Measurements from ENCODE around the gene EBF3. TPM values are rescaled to one million over a fixed set of nuclear protein-coding genes. Genes with fewer than 3 reads are reported as not detected.

The EBF3 gene
- total RNA-seq, 1 donor from 2014 or later, result 0.07 TPM

GRCh38 chr10:129971381-129972144, 7.5 kb upstream of the EBF3 start:
- Histone ChIP-seq H3K27me3 (ENCODE audit: insufficient read depth, low read length) (peaks cover 66% of the 10 kb centered on the region), H3K27ac (ENCODE audit: low read depth, low read length) (no peak overlapping the region), H2AFZ (ENCODE audit: low read depth, low read length) (no peak overlapping the region), H3K79me2 (ENCODE audit: insufficient read depth, low read length) (no peaks in the 10 kb centered on the region), H3K9me3 (ENCODE audit: insufficient read depth, low read depth, low read length) (no peaks in the 10 kb centered on the region), H3K4me2 (ENCODE audit: low read length) (peak overlapping the region; percentile 29), H3K36me3 (ENCODE audit: insufficient read depth, low read length) (no peaks in the 10 kb centered on the region), H3K4me1 (ENCODE audit: insufficient read depth, low read length) (no peaks in the 10 kb centered on the region), H4K20me1 (ENCODE audit: insufficient read depth, low read length) (no peaks in the 10 kb centered on the region), H3K9ac (ENCODE audit: low read length) (no peak overlapping the region), H3K4me3 (ENCODE audit: insufficient read depth, low read depth, low read length) (no peak overlapping the region)
- H3K27ac Mint-ChIP-seq (ENCODE audit: unreplicated experiment), result peak overlapping the region; percentile 59
- H3K4me3 Mint-ChIP-seq (ENCODE audit: unreplicated experiment), result peak overlapping the region; percentile 54
- TF ChIP-seq CTCF (IDR thresholded peaks at IDR 0.05; ENCODE audit: insufficient read depth, low read depth, low read length), result no peak
- no peak for TF ChIP-seq EZH2 (IDR thresholded peaks at IDR 0.05; ENCODE audit: insufficient read depth, low read length)
- H3K27me3 Mint-ChIP-seq (ENCODE audit: low read depth, unreplicated experiment), result peaks cover 63% of the 10 kb centered on the region
- peaks cover 17% of the 10 kb centered on the region for H3K9me3 Mint-ChIP-seq (ENCODE audit: unreplicated experiment)
- H3K4me1 Mint-ChIP-seq (ENCODE audit: low read depth, unreplicated experiment), result peaks cover 2% of the 10 kb centered on the region
- FAIRE-seq (no peak), DNase-seq (ENCODE audit: low read depth) (no peak)
- no peaks in the 10 kb centered on the region for H3K36me3 Mint-ChIP-seq (ENCODE audit: low read depth, unreplicated experiment)

GRCh38 chr10:129970465-129971364, 6.6 kb upstream of the EBF3 start:
- Mint-ChIP-seq H3K4me3 (ENCODE audit: unreplicated experiment) (peak overlapping the region; percentile 45), H3K9me3 (ENCODE audit: unreplicated experiment) (peaks cover 21% of the 10 kb centered on the region), H3K27me3 (ENCODE audit: low read depth, unreplicated experiment) (peaks cover 65% of the 10 kb centered on the region), H3K4me1 (ENCODE audit: low read depth, unreplicated experiment) (peaks cover 2% of the 10 kb centered on the region), H3K36me3 (ENCODE audit: low read depth, unreplicated experiment) (no peaks in the 10 kb centered on the region), H3K27ac (ENCODE audit: unreplicated experiment) (peak overlapping the region; percentile 72)
- Histone ChIP-seq H3K4me2 (ENCODE audit: low read length) (no peak overlapping the region), H3K9me3 (ENCODE audit: insufficient read depth, low read depth, low read length) (no peaks in the 10 kb centered on the region), H4K20me1 (ENCODE audit: insufficient read depth, low read length) (peaks cover 7% of the 10 kb centered on the region), H3K36me3 (ENCODE audit: insufficient read depth, low read length) (no peaks in the 10 kb centered on the region), H3K79me2 (ENCODE audit: insufficient read depth, low read length) (no peaks in the 10 kb centered on the region), H3K27me3 (ENCODE audit: insufficient read depth, low read length) (peaks cover 75% of the 10 kb centered on the region), H3K4me1 (ENCODE audit: insufficient read depth, low read length) (no peaks in the 10 kb centered on the region), H3K27ac (ENCODE audit: low read depth, low read length) (no peak overlapping the region), H2AFZ (ENCODE audit: low read depth, low read length) (peak overlapping the region; percentile 34), H3K9ac (ENCODE audit: low read length) (no peak overlapping the region), H3K4me3 (ENCODE audit: insufficient read depth, low read depth, low read length) (no peak overlapping the region)
- DNase-seq (ENCODE audit: low read depth) (no peak), FAIRE-seq (no peak)
- no peak for TF ChIP-seq CTCF (IDR thresholded peaks at IDR 0.05; ENCODE audit: insufficient read depth, low read depth, low read length)

All from astrocyte (in vitro differentiated cells and primary cell).